Measurements from ENCODE around the gene RMP24.
"Not testable (repeated sequence)": the region's sequence is repeated elsewhere in the genome, so short reads cannot be mapped to it uniquely, and the experiment has no call there.

Gene RMP24

GRCh38 chr18:36023336-36023735 lies 50.9 kb downstream of the RMP24 start:
- CTCF ChIA-PET, result no interaction called here
- POLR2A ChIA-PET (ENCODE audit: unreplicated experiment), result no interaction called here
- Histone ChIP-seq H3F3A (ENCODE audit: insufficient read depth, low read depth) (0 out of 2 replicates have a peak, but pooled peaks cover 4% of the 10 kb centered on the region), H3K27ac (no peak overlapping the region), H3K79me2 (ENCODE audit: low read depth) (no peaks in the 10 kb centered on the region), H3K9me3 (ENCODE audit: insufficient read depth, low read depth) (no peaks in the 10 kb centered on the region), H3K9me2 (ENCODE audit: insufficient read depth) (no peaks in the 10 kb centered on the region), H3K4me1 (replicated peaks; ENCODE audit: insufficient read depth) (no peaks in the 10 kb centered on the region), H3K4me3 (no peak overlapping the region), H3K4me2 (no peak overlapping the region), H3K36me3 (ENCODE audit: low read depth) (no peaks in the 10 kb centered on the region), H2AFZ (no peak overlapping the region), H3K27me3 (ENCODE audit: insufficient read depth, low read depth) (no peaks in the 10 kb centered on the region), H4K20me1 (ENCODE audit: insufficient read depth) (no peaks in the 10 kb centered on the region)
- no peak for TF ChIP-seq EZH2 (IDR thresholded peaks at IDR 0.05; ENCODE audit: low read depth)
- TF ChIP-seq CTCF (conservative IDR thresholded peaks at IDR 0.05), result no peak
- intact Hi-C loops (cut with micrococcal nuclease; ENCODE audit: unreplicated experiment), result no loop called here
- DNase-seq, result no peak
- BruUV-seq (replicated peaks), result no TSS peak

- H3F3A ChIP-seq (ENCODE audit: insufficient read depth, low read depth); H3K36me3 ChIP-seq (ENCODE audit: low read depth); BruUV-seq (replicated peaks); H3K9me2 ChIP-seq (ENCODE audit: insufficient read depth); DNase-seq; H3K4me1 ChIP-seq (replicated peaks; ENCODE audit: insufficient read depth); H3K27ac ChIP-seq; H3K4me3 ChIP-seq; H3K4me2 ChIP-seq; H3K27me3 ChIP-seq (ENCODE audit: insufficient read depth, low read depth); CTCF ChIA-PET; H2AFZ ChIP-seq; H4K20me1 ChIP-seq (ENCODE audit: insufficient read depth); H3K9me3 ChIP-seq (ENCODE audit: insufficient read depth, low read depth); H3K79me2 ChIP-seq (ENCODE audit: low read depth); intact Hi-C loops (cut with micrococcal nuclease; ENCODE audit: unreplicated experiment); POLR2A ChIA-PET (ENCODE audit: unreplicated experiment): not testable (repeated sequence)
Measured at GRCh38 chr18:36024241-36024640, 51.8 kb downstream of the RMP24 start.

DNA sequence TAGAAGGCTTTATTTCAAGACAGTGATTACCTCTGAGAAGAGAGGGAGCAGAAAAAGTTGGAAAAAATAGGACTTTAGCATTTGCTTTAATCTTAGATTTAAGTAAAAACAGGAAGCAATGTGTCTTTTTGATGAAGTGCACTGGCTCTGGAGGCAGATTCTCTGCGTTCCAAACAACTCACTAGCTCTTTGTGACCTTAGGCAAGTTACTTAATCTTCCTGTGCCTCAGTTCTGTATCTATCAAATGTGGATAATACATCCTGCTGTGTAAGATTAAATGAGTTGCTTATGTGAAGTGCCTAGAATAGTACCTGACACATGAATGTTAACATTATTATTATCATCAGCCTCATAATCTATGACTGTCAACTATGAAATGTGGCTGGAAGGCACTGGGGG lies 52.5 kb downstream of the RMP24 start:
- CTCF ChIA-PET, result no interaction called here
- Histone ChIP-seq H3K27ac (no peak overlapping the region), H3K4me1 (replicated peaks; ENCODE audit: insufficient read depth) (no peaks in the 10 kb centered on the region), H3K36me3 (ENCODE audit: low read depth) (no peaks in the 10 kb centered on the region), H3F3A (ENCODE audit: insufficient read depth, low read depth) (0 out of 2 replicates have a peak, but pooled peaks cover 3% of the 10 kb centered on the region), H3K79me2 (ENCODE audit: low read depth) (no peaks in the 10 kb centered on the region), H4K20me1 (ENCODE audit: insufficient read depth) (no peaks in the 10 kb centered on the region; the same call in 1 of the 2 replicates), H3K4me2 (no peak overlapping the region), H3K27me3 (ENCODE audit: insufficient read depth, low read depth) (no peaks in the 10 kb centered on the region), H3K9me2 (ENCODE audit: insufficient read depth) (no peaks in the 10 kb centered on the region), H3K9me3 (ENCODE audit: insufficient read depth, low read depth) (no peaks in the 10 kb centered on the region), H2AFZ (no peak overlapping the region), H3K4me3 (no peak overlapping the region)
- intact Hi-C loops (cut with micrococcal nuclease; ENCODE audit: unreplicated experiment), result no loop called here
- no peak for TF ChIP-seq CTCF (conservative IDR thresholded peaks at IDR 0.05)
- TF ChIP-seq EZH2 (IDR thresholded peaks at IDR 0.05; ENCODE audit: low read depth), result no peak
- no TSS peak for BruUV-seq (replicated peaks)
- POLR2A ChIA-PET (ENCODE audit: unreplicated experiment), result no interaction called here
- DNase-seq, result no peak

DNA sequence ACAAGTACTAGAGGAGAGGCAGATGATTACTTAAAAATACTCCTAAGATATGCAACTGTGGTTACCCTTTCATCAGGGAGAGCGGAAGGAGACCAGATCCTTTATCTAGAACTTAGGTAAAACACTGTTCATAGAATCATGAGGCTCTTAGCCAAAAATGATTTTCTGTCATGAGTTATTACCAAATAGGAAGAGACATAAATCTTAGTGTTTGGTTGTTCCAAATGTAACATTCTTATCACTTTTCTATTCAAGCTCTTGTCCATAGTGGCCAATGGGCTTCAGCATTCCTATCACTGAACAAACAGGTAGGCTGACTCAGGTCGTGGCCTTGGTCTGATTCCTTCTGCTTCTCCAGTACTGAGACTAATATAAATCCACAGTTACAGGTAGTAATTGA lies 56.4 kb downstream of the RMP24 start:
- no peak overlapping the region for H2AFZ ChIP-seq
- no peaks in the 10 kb centered on the region for H3K9me2 ChIP-seq (ENCODE audit: insufficient read depth)
- no peaks in the 10 kb centered on the region for H3K4me1 ChIP-seq (replicated peaks; ENCODE audit: insufficient read depth)
- H3F3A ChIP-seq (ENCODE audit: insufficient read depth, low read depth), result 0 out of 2 replicates have a peak, but pooled peaks cover 3% of the 10 kb centered on the region
- peaks cover 9% of the 10 kb centered on the region; the same call in 1 of the 2 replicates for H4K20me1 ChIP-seq (ENCODE audit: insufficient read depth)
- H3K27me3 ChIP-seq (ENCODE audit: insufficient read depth, low read depth), result no peaks in the 10 kb centered on the region
- intact Hi-C loops (cut with micrococcal nuclease; ENCODE audit: unreplicated experiment), result no loop called here
- BruUV-seq (replicated peaks), result no TSS peak
- H3K27ac ChIP-seq, result no peak overlapping the region
- no peaks in the 10 kb centered on the region for H3K9me3 ChIP-seq (ENCODE audit: insufficient read depth, low read depth)
- ChIA-PET POLR2A (ENCODE audit: unreplicated experiment) (no interaction called here), CTCF (no interaction called here)
- no peak overlapping the region for H3K4me2 ChIP-seq
- TF ChIP-seq EZH2 (IDR thresholded peaks at IDR 0.05; ENCODE audit: low read depth) (no peak), CTCF (conservative IDR thresholded peaks at IDR 0.05) (no peak)
- H3K36me3 ChIP-seq (ENCODE audit: low read depth), result 0 out of 2 replicates have a peak, but pooled peaks cover 7% of the 10 kb centered on the region
- H3K79me2 ChIP-seq (ENCODE audit: low read depth), result 0 out of 2 replicates have a peak, but pooled peaks cover 10% of the 10 kb centered on the region
- H3K4me3 ChIP-seq, result no peak overlapping the region
- DNase-seq, result no peak

All from PC-9 (cell line).